K562 (cell line): Measurements from ENCODE around the gene PPP6C. TPM values are rescaled to one million over a fixed set of nuclear protein-coding genes. Genes with fewer than 3 reads are reported as not detected.

Experiments used
- BRF1 ChIP-seq: IDR thresholded peaks from 3 replicates; pipeline ENCODE4 v1.6.1; 2011; ENCODE audit warnings: borderline replicate concordance, mild to moderate bottlenecking; ENCODE audit not compliant: insufficient read length; ENCODE audit errors: extremely low read depth
- CBX5 ChIP-seq: IDR thresholded peaks from 2 replicates; pipeline ENCODE4 v1.6.1; 2014; ENCODE audit warnings: low read depth, borderline replicate concordance
- CCNT2 ChIP-seq: IDR thresholded peaks from 2 replicates; pipeline ENCODE4 v1.6.1; 2011; ENCODE audit warnings: borderline replicate concordance, low read depth, mild to moderate bottlenecking, moderate library complexity, mixed read lengths, low read length; ENCODE audit not compliant: insufficient read length; ENCODE audit errors: extremely low read depth
- DPF2 ChIP-seq: fragments of 450-650 bp; IDR thresholded peaks from 2 replicates; pipeline ENCODE4 v1.6.1; 2016
- HDAC3 ChIP-seq: fragments of 450-650 bp; IDR thresholded peaks from 2 replicates; pipeline ENCODE4 v1.6.1; 2018; ENCODE audit warnings: borderline replicate concordance, mild to moderate bottlenecking, moderate library complexity; ENCODE audit not compliant: partially characterized antibody
- KDM1A ChIP-seq, 2 experiments: fragments of 450-650 bp; IDR thresholded peaks; 2 replicates each; pipeline ENCODE4 v1.6.1; 2016; ENCODE audit warnings: mild to moderate bottlenecking in 2 of 2
- MAZ ChIP-seq, 2 experiments: fragments of 450-650 bp in 1 of 2; sonication (generic) in 1 of 2; formaldehyde crosslinking; IDR thresholded peaks in 1 of 2; conservative IDR thresholded peaks in 1 of 2; 2 replicates each; pipeline versions ENCODE4 v1.4.0 to v1.5.0; 2020; ENCODE audit warnings: mild to moderate bottlenecking in 1 of 2, missing genetic modification reagents in 1 of 2
- MTA2 ChIP-seq: fragments of 450-650 bp; IDR thresholded peaks from 2 replicates; pipeline ENCODE4 v1.6.1; 2016; ENCODE audit warnings: low read depth
- NUFIP1 ChIP-seq: fragments of 450-650 bp; IDR thresholded peaks from 2 replicates; pipeline ENCODE4 v1.6.1; 2018; ENCODE audit not compliant: partially characterized antibody
- POLR2H ChIP-seq: IDR thresholded peaks from 2 replicates; pipeline ENCODE4 v1.6.1; 2016; ENCODE audit warnings: missing genetic modification characterization, low read depth, mild to moderate bottlenecking, control low read depth, missing compliant biosample characterization, moderate library complexity
- RAD51 ChIP-seq: fragments of 450-650 bp; IDR thresholded peaks from 2 replicates; pipeline ENCODE4 v1.7.1; 2016; ENCODE audit warnings: low read depth, mild to moderate bottlenecking, borderline replicate concordance
- RFX5 ChIP-seq: IDR thresholded peaks from 2 replicates; pipeline ENCODE4 v1.6.1; 2011; ENCODE audit warnings: low read depth, mild to moderate bottlenecking, improper control_type of control experiment, low read length
- SAP30 ChIP-seq: fragments of 200-600 bp; sonication (generic); IDR thresholded peaks from 2 replicates; pipeline ENCODE4 v1.6.1; 2012; ENCODE audit warnings: borderline replicate concordance, low read depth, mild to moderate bottlenecking, moderate library complexity, low read length, control low read depth, inconsistent platforms; ENCODE audit not compliant: insufficient read depth, poor library complexity, severe bottlenecking
- SMAD4 ChIP-seq: fragments of 250-450 bp; sonication (Bioruptor Pico); conservative IDR thresholded peaks from 2 replicates; pipeline ENCODE4 v1.8.0; 2021; ENCODE audit warnings: inconsistent platforms, mild to moderate bottlenecking, moderate library complexity
- SMARCA4 ChIP-seq: fragments of 450-650 bp; IDR thresholded peaks from 2 replicates; pipeline ENCODE4 v1.6.1; 2016
- SP2 ChIP-seq: IDR thresholded peaks from 2 replicates; pipeline ENCODE4 v1.6.1; 2011; ENCODE audit warnings: mild to moderate bottlenecking, low read depth, low read length, moderate library complexity; ENCODE audit not compliant: poor library complexity, severe bottlenecking; ENCODE audit errors: extremely low read depth
- TEAD4 ChIP-seq, 2 experiments: sonication (generic) in 1 of 2; formaldehyde crosslinking in 1 of 2; IDR thresholded peaks; 2 replicates each; pipeline versions ENCODE4 v1.6.1 to v1.8.0; 2012 to 2022; ENCODE audit warnings: borderline replicate concordance in 1 of 2, inconsistent platforms in 1 of 2, low read length in 1 of 2, mild to moderate bottlenecking in 1 of 2, missing genetic modification reagents in 1 of 2
- ZNF134 ChIP-seq: fragments of 250-450 bp; sonication (Bioruptor Pico); conservative IDR thresholded peaks from 2 replicates; pipeline ENCODE4 v1.4.0; 2020
- ZNF143 ChIP-seq: sonication (generic); formaldehyde crosslinking; IDR thresholded peaks from 2 replicates; pipeline ENCODE4 v1.9.0; 2022; ENCODE audit warnings: mild to moderate bottlenecking, missing genetic modification reagents
- ZNF184 ChIP-seq: sonication (generic); formaldehyde crosslinking; IDR thresholded peaks from 2 replicates; pipeline ENCODE4 v1.5.0; 2020; ENCODE audit warnings: missing genetic modification reagents
- ZNF217 ChIP-seq: sonication (generic); formaldehyde crosslinking; IDR thresholded peaks from 2 replicates; pipeline ENCODE4 v1.8.0; 2022; ENCODE audit warnings: mild to moderate bottlenecking, missing genetic modification reagents
- ZNF282 ChIP-seq: sonication (generic); formaldehyde crosslinking; IDR thresholded peaks from 2 replicates; pipeline ENCODE4 v1.8.1; 2023; ENCODE audit warnings: missing genetic modification reagents
- ZNF695 ChIP-seq: fragments of 450-650 bp; formaldehyde crosslinking; IDR thresholded peaks from 2 replicates; pipeline ENCODE4 v1.4.0; 2020; ENCODE audit warnings: mild to moderate bottlenecking, moderate library complexity
- polyA plus RNA-seq, 8 experiments: library from polyadenylated mRNA; depleted of rRNA in 4 of 8; stranded (reverse) in 5 of 8; unstranded in 3 of 8; fragments of >200 nt; fragmentation: Nextera tagmentation in 2 of 8; fragmentation: Illumina TruSeq in 1 of 8; extraction: Ambion mirVana in 2 of 8; extraction: Trizol in 1 of 8; gene quantifications; 2 replicates each; pipeline versions ENCODE4 v1.2.1 to v1.2.3, GENCODE V29; 2011 to 2014; ENCODE audit warnings: inconsistent platforms in 1 of 8, missing spikeins in 1 of 8
- total RNA-seq, 7 experiments: library from RNA; depleted of rRNA in 6 of 7; stranded (reverse); fragments of >200 nt in 6 of 7; fragmentation: Illumina TruSeq in 2 of 7; extraction: Trizol in 2 of 7; gene quantifications; 2 replicates each; pipeline versions ENCODE4 v1.2.1 to v1.2.3, GENCODE V29; 2011 to 2021; ENCODE audit warnings: low replicate concordance in 1 of 7
- TF ChIP-seq, protein P1 (sequence below): sonication (generic); formaldehyde crosslinking; IDR thresholded peaks from 2 replicates; pipeline ENCODE4 v1.5.0; 2020; ENCODE audit warnings: missing genetic modification reagents
- TF ChIP-seq, protein P2 (sequence below): sonication (generic); formaldehyde crosslinking; IDR thresholded peaks from 2 replicates; pipeline ENCODE4 v1.8.1; 2022; ENCODE audit warnings: missing genetic modification reagents
- TF ChIP-seq, protein P3 (sequence below): sonication (generic); formaldehyde crosslinking; IDR thresholded peaks from 2 replicates; pipeline ENCODE4 v1.8.0; 2022; ENCODE audit warnings: mild to moderate bottlenecking, low read depth, missing genetic modification reagents
- TF ChIP-seq, protein P4 (sequence below): fragments of 250-450 bp; sonication (Bioruptor Pico); IDR thresholded peaks from 2 replicates; pipeline ENCODE4 v1.8.0; 2022; ENCODE audit warnings: moderate library complexity, mild to moderate bottlenecking, inconsistent platforms

The PPP6C gene
- total and polyA plus RNA-seq, 9 of the 15 experiments (the other 6 are each of a cell fraction or from before 2014, with no cell fraction given): 18.8 to 44.8 (median 38.3) TPM

DNA sequence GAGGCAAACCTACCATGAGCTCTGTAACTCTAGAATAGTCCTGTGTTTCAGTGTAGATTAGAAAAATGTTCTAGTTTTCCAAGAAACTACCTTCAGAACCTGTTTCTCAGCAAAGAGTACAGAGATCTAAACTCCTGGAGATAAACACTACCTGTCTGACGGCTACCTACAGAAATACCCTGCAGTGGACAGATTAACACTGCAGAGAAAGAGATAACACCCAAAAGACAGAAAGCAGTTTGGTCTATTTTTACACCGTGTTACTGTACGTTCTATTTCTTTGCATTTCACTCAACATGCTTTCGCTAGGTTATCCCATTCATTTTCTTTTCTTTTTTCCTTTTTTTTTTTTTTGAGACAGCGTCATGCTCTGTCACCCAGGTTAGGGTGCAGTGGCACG is 57.8 kb downstream of the PPP6C start (continued):
- peak; percentile 58 for TF ChIP-seq HDAC3
- TF ChIP-seq, protein P1, sequence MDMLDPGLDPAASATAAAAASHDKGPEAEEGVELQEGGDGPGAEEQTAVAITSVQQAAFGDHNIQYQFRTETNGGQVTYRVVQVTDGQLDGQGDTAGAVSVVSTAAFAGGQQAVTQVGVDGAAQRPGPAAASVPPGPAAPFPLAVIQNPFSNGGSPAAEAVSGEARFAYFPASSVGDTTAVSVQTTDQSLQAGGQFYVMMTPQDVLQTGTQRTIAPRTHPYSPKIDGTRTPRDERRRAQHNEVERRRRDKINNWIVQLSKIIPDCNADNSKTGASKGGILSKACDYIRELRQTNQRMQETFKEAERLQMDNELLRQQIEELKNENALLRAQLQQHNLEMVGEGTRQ: no peak
- no peak for TF ChIP-seq ZNF143 (CRISPR knock-in tag)
- peak; percentile 91 for TF ChIP-seq TEAD4 (IDR thresholded peaks at IDR 0.05; ENCODE audit: low read length)
- TF ChIP-seq TEAD4 (CRISPR knock-in tag; IDR thresholded peaks at IDR 0.05; ENCODE audit: borderline replicate concordance): no peak
- TF ChIP-seq ZNF217: no peak
- peak; percentile 94 for TF ChIP-seq DPF2
- no peak for TF ChIP-seq POLR2H (tag)
- no peak for TF ChIP-seq ZNF134 (CRISPR knock-in tag)
- TF ChIP-seq ZNF695 (CRISPR knock-in tag): no peak
- no peak for TF ChIP-seq ZNF184
- no peak for TF ChIP-seq MAZ (CRISPR knock-in tag; conservative IDR thresholded peaks at IDR 0.05 in 1 of 2, IDR thresholded peaks at IDR 0.05 in 1 of 2)
- TF ChIP-seq KDM1A (IDR thresholded peaks at IDR 0.05): peak; percentile 39 to 46; a peak in 2 of 4 replicates
- TF ChIP-seq SMARCA4: peak; percentile 91
- TF ChIP-seq NUFIP1: no peak
- 0 out of 2 replicates have a peak, but pooled peaks have one; percentile 16 for TF ChIP-seq RAD51
- TF ChIP-seq, protein P2, sequence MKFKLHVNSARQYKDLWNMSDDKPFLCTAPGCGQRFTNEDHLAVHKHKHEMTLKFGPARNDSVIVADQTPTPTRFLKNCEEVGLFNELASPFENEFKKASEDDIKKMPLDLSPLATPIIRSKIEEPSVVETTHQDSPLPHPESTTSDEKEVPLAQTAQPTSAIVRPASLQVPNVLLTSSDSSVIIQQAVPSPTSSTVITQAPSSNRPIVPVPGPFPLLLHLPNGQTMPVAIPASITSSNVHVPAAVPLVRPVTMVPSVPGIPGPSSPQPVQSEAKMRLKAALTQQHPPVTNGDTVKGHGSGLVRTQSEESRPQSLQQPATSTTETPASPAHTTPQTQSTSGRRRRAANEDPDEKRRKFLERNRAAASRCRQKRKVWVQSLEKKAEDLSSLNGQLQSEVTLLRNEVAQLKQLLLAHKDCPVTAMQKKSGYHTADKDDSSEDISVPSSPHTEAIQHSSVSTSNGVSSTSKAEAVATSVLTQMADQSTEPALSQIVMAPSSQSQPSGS (CRISPR knock-in tag): no peak
- TF ChIP-seq CCNT2: peak; percentile 35
- peak; percentile 64 for TF ChIP-seq MTA2
- no peak for TF ChIP-seq RFX5
- TF ChIP-seq SAP30: no peak
- no peak for TF ChIP-seq CBX5
- TF ChIP-seq, protein P3, sequence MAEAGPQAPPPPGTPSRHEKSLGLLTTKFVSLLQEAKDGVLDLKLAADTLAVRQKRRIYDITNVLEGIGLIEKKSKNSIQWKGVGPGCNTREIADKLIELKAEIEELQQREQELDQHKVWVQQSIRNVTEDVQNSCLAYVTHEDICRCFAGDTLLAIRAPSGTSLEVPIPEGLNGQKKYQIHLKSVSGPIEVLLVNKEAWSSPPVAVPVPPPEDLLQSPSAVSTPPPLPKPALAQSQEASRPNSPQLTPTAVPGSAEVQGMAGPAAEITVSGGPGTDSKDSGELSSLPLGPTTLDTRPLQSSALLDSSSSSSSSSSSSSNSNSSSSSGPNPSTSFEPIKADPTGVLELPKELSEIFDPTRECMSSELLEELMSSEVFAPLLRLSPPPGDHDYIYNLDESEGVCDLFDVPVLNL (CRISPR knock-in tag): no peak
- TF ChIP-seq BRF1: no peak
- TF ChIP-seq, protein P4, sequence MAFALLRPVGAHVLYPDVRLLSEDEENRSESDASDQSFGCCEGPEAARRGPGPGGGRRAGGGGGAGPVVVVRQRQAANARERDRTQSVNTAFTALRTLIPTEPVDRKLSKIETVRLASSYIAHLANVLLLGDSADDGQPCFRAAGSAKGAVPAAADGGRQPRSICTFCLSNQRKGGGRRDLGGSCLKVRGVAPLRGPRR (CRISPR knock-in tag): no peak
- TF ChIP-seq SMAD4 (CRISPR knock-in tag): peak; percentile 83; the same call in 1 of the 2 replicates
- no peak for TF ChIP-seq SP2
- TF ChIP-seq ZNF282: no peak
